OCI-LY1 (cell line): ENCODE data around the gene SWAP70.

Experiments
- H2AFZ ChIP-seq: fragments of 200-600 bp; sonication (generic), shearing (Covaris generic); 2 replicates; pipeline ENCODE4 v1.6.0; 2014; ENCODE audit warnings: antibody characterized with exemption, mild to moderate bottlenecking, low read length
- H3F3A ChIP-seq: fragments of 200-600 bp; sonication (generic), shearing (Covaris generic); 2 replicates; pipeline ENCODE4 v1.6.0; 2014; ENCODE audit warnings: mild to moderate bottlenecking, antibody characterized with exemption, low read length, moderate library complexity; ENCODE audit not compliant: insufficient read depth
- H3K27ac ChIP-seq: fragments of 200-600 bp; sonication (generic); 2 replicates; pipeline ENCODE4 v1.5.1; 2014; ENCODE audit warnings: low read length, mixed run types, mild to moderate bottlenecking, low read depth; ENCODE audit not compliant: poor library complexity, severe bottlenecking
- H3K27me3 ChIP-seq: fragments of 200-600 bp; sonication (generic); 2 replicates; pipeline ENCODE4 v1.6.0; 2014; ENCODE audit warnings: antibody characterized with exemption, mild to moderate bottlenecking, low read length, moderate library complexity; ENCODE audit not compliant: insufficient read depth
- H3K36me3 ChIP-seq: fragments of 200-600 bp; sonication (generic); 2 replicates; pipeline ENCODE4 v1.6.1; 2014; ENCODE audit warnings: mild to moderate bottlenecking, antibody characterized with exemption, low read length, moderate library complexity, mixed read lengths; ENCODE audit not compliant: insufficient read depth
- H3K4me1 ChIP-seq: fragments of 200-600 bp; sonication (generic); 2 replicates; pipeline ENCODE4 v1.5.1; 2014; ENCODE audit warnings: mild to moderate bottlenecking, low read length, moderate library complexity; ENCODE audit not compliant: insufficient read depth, severe bottlenecking
- H3K4me2 ChIP-seq: fragments of 200-600 bp; sonication (generic), shearing (Covaris generic); 2 replicates; pipeline ENCODE4 v1.6.1; 2014; ENCODE audit warnings: low read length
- H3K4me3 ChIP-seq: fragments of 200-600 bp; sonication (generic); 2 replicates; pipeline ENCODE4 v1.5.1; 2014; ENCODE audit warnings: low read length, low read depth, mild to moderate bottlenecking, mixed read lengths; ENCODE audit not compliant: poor library complexity, severe bottlenecking
- H3K79me2 ChIP-seq: fragments of 200-600 bp; shearing (Covaris generic); 2 replicates; pipeline ENCODE4 v1.6.1; 2016; ENCODE audit warnings: mixed run types, low read length, mixed read lengths; ENCODE audit not compliant: insufficient read depth
- H3K9ac ChIP-seq: fragments of 200-600 bp; sonication (generic), shearing (Covaris generic); 2 replicates; pipeline ENCODE4 v1.6.1; 2014; ENCODE audit warnings: mild to moderate bottlenecking, low read length, mixed read lengths
- H3K9me2 ChIP-seq: fragments of 200-600 bp; sonication (generic), shearing (Covaris generic); 2 replicates; pipeline ENCODE4 v1.6.1; 2014; ENCODE audit warnings: low read depth, mild to moderate bottlenecking, low read length, mixed read lengths
- H3K9me3 ChIP-seq: fragments of 200-600 bp; shearing (Covaris generic); 2 replicates; pipeline ENCODE4 v1.6.1; 2014; ENCODE audit warnings: low read length, mixed read lengths
- H4K20me1 ChIP-seq: fragments of 200-600 bp; sonication (generic), shearing (Covaris generic); 2 replicates; pipeline ENCODE4 v1.6.0; 2016; ENCODE audit warnings: mild to moderate bottlenecking, low read length; ENCODE audit not compliant: insufficient read depth
- CTCF ChIP-seq: fragments of 200-600 bp; sonication (generic), shearing (Covaris generic); IDR thresholded peaks from 2 replicates; pipeline ENCODE4 v1.5.1; 2017; ENCODE audit warnings: mild to moderate bottlenecking, antibody characterized with exemption, low read length, moderate library complexity, mixed read lengths
- EZH2 ChIP-seq: fragments of 200-600 bp; sonication (generic), shearing (Covaris generic); IDR thresholded peaks from 2 replicates; pipeline ENCODE4 v1.8.0; 2017; ENCODE audit warnings: borderline replicate concordance, mixed run types, mild to moderate bottlenecking, antibody characterized with exemption, low read length, moderate library complexity, mixed read lengths

The SWAP70 gene

GRCh38 chr11:9758637-9759518, 95.0 kb downstream of the SWAP70 start:
- Histone ChIP-seq H3K27ac (peak overlapping the region; percentile 91), H3K4me3 (peak overlapping the region; percentile 73), H3K9me2 (no peaks in the 10 kb centered on the region), H3K9ac (peak overlapping the region; percentile 92), H4K20me1 (no peaks in the 10 kb centered on the region), H3K36me3 (no peaks in the 10 kb centered on the region), H3F3A (peaks cover 10% of the 10 kb centered on the region), H3K79me2 (no peaks in the 10 kb centered on the region), H3K27me3 (no peaks in the 10 kb centered on the region), H3K4me2 (peak overlapping the region; percentile 98), H3K4me1 (peaks cover 64% of the 10 kb centered on the region), H2AFZ (no peak overlapping the region), H3K9me3 (no peaks in the 10 kb centered on the region)
- TF ChIP-seq CTCF, result no peak
- TF ChIP-seq EZH2, result no peak

GRCh38 chr11:9759519-9760192, 95.8 kb downstream of the SWAP70 start:
- Histone ChIP-seq H3K4me1 (peaks cover 56% of the 10 kb centered on the region), H3K79me2 (no peaks in the 10 kb centered on the region), H3K4me2 (peak overlapping the region; percentile 98), H3K27me3 (no peaks in the 10 kb centered on the region), H3K9me2 (no peaks in the 10 kb centered on the region), H3K4me3 (peak overlapping the region; percentile 73), H3F3A (peaks cover 7% of the 10 kb centered on the region), H2AFZ (no peak overlapping the region), H4K20me1 (no peaks in the 10 kb centered on the region), H3K9me3 (no peaks in the 10 kb centered on the region), H3K9ac (peak overlapping the region; percentile 92), H3K27ac (peak overlapping the region; percentile 91), H3K36me3 (no peaks in the 10 kb centered on the region)
- TF ChIP-seq EZH2 (no peak), CTCF (no peak)

- H3K27ac ChIP-seq, result peak overlapping the region; percentile 91
- no peaks in the 10 kb centered on the region for H3K27me3 ChIP-seq
- H4K20me1 ChIP-seq, result no peaks in the 10 kb centered on the region
- peaks cover 5% of the 10 kb centered on the region; the same call in 1 of the 2 replicates for H3F3A ChIP-seq
- peak overlapping the region; percentile 73 for H3K4me3 ChIP-seq
- H3K4me1 ChIP-seq, result peaks cover 51% of the 10 kb centered on the region
- peak overlapping the region; percentile 98 for H3K4me2 ChIP-seq
- no peak overlapping the region for H2AFZ ChIP-seq
- no peak for TF ChIP-seq EZH2
- no peak for TF ChIP-seq CTCF
- no peaks in the 10 kb centered on the region for H3K9me2 ChIP-seq
- no peaks in the 10 kb centered on the region for H3K9me3 ChIP-seq
- no peaks in the 10 kb centered on the region for H3K36me3 ChIP-seq
- H3K9ac ChIP-seq, result peak overlapping the region; percentile 92; the same call in 1 of the 2 replicates
- H3K79me2 ChIP-seq, result no peaks in the 10 kb centered on the region
Observed at GRCh38 chr11:9760193-9760575, 96.3 kb downstream of the SWAP70 start.
